GM12878 (cell line): ENCODE data around the gene GRN. TPM values are rescaled to one million over a fixed set of nuclear protein-coding genes. Genes with fewer than 3 reads are reported as not detected.

ENCODE experiments used
- ATAC-seq: fragments of 200-7000 bp; cut with Tn5 transposase; 3 replicates; pipeline ENCODE4 v1.9.1; 2020; ENCODE audit warnings: mild to moderate bottlenecking, moderate library complexity
- BruUV-seq: library from RNA; stranded (reverse); fragments of 400-500 nt; replicated peaks from 2 replicates; lab custom pipeline; 2021; lab: Mats Ljungman, UMichigan
- CTCF ChIA-PET: fragments of 300-600 bp; sonication (Branson Sonifier 250); formaldehyde crosslinking; extraction: SDS; loops from one replicate; lab custom pipeline; 2021; ENCODE audit warnings: inconsistent platforms; lab: Yijun Ruan, JAX
- POLR2A ChIA-PET: fragments of 350-600 bp; formaldehyde crosslinking; extraction: SDS; loops from one replicate; lab custom pipeline; 2021; ENCODE audit warnings: inconsistent platforms; lab: Charles Lee
- RAD21 ChIA-PET: fragments of 300-600 bp; sonication (Branson Sonifier 250); formaldehyde crosslinking; loops from one replicate; lab custom pipeline; 2023; ENCODE audit warnings: antibody characterized with exemption; ENCODE audit not compliant: unreplicated experiment; lab: Charles Lee
- SMC1A ChIA-PET: fragments of 300-600 bp; sonication (Branson Sonifier 250); formaldehyde crosslinking; loops from one replicate; lab custom pipeline; 2023; ENCODE audit not compliant: unreplicated experiment, uncharacterized antibody; lab: Charles Lee
- DNase-seq: peaks from one replicate; pipeline ENCODE4 v3.0.0-alpha.2; 2011; ENCODE audit warnings: low read depth, low spot score
- FAIRE-seq: peaks from 3 replicates; lab custom pipeline; 2011; peaks lifted over from hg19 to GRCh38; lab: Jason Lieb, UNC
- H2AFZ ChIP-seq: 2 replicates; pipeline ENCODE4 v1.6.0; 2011; ENCODE audit warnings: low read depth, low read length, control low read depth; ENCODE audit not compliant: control insufficient read depth
- H3K27ac ChIP-seq: 2 replicates; pipeline ENCODE4 v1.5.1; 2011; ENCODE audit warnings: control low read depth; ENCODE audit not compliant: control insufficient read depth, insufficient read depth
- H3K27me3 ChIP-seq, 2 experiments: replicated peaks in 1 of 2; 2 replicates each; pipeline versions ENCODE4 v1.6.0 to v1.6.1; 2011; ENCODE audit warnings: low read length in 1 of 2; ENCODE audit not compliant: control insufficient read depth in 2 of 2, insufficient read depth in 2 of 2
- H3K36me3 ChIP-seq, 2 experiments: 2 replicates each; pipeline ENCODE4 v1.5.1; 2011; ENCODE audit warnings: low read length in 1 of 2; ENCODE audit not compliant: control insufficient read depth in 2 of 2, insufficient read depth in 2 of 2
- H3K4me1 ChIP-seq: 2 replicates; pipeline ENCODE4 v1.6.1; 2011; ENCODE audit warnings: mild to moderate bottlenecking, low read length, moderate library complexity, mixed read lengths; ENCODE audit not compliant: control insufficient read depth, insufficient read depth
- H3K4me2 ChIP-seq: 2 replicates; pipeline ENCODE4 v1.6.0; 2011; ENCODE audit warnings: control low read depth; ENCODE audit not compliant: control insufficient read depth, insufficient read depth
- H3K4me3 ChIP-seq: fragments of 200-600 bp; sonication (generic); 2 replicates; pipeline ENCODE4 v1.5.1; 2016
- H3K79me2 ChIP-seq: 2 replicates; pipeline ENCODE4 v1.6.0; 2011; ENCODE audit warnings: low read length; ENCODE audit not compliant: control insufficient read depth, insufficient read depth
- H3K9ac ChIP-seq: 2 replicates; pipeline ENCODE4 v1.8.0; 2011; ENCODE audit warnings: low read length, control low read depth, mixed read lengths; ENCODE audit not compliant: control insufficient read depth, insufficient read depth
- H3K9me3 ChIP-seq: replicated peaks from 3 replicates; pipeline ENCODE4 v1.5.1; 2011; ENCODE audit warnings: mild to moderate bottlenecking, low read length; ENCODE audit not compliant: control insufficient read depth, insufficient read depth
- H4K20me1 ChIP-seq: 2 replicates; pipeline ENCODE4 v1.6.0; 2011; ENCODE audit not compliant: control insufficient read depth, insufficient read depth
- ASH2L ChIP-seq: fragments of 300-600, 200-600 bp; sonication (generic); IDR thresholded peaks from 2 replicates; pipeline ENCODE4 v1.6.1; 2017; ENCODE audit warnings: low read depth, mild to moderate bottlenecking, borderline replicate concordance
- EED ChIP-seq: sonication (generic); IDR thresholded peaks from 2 replicates; pipeline ENCODE4 v1.6.1; 2016; ENCODE audit warnings: antibody characterized with exemption, low read depth
- EZH2 ChIP-seq: IDR thresholded peaks from 2 replicates; pipeline ENCODE4 v1.6.1; 2012; ENCODE audit warnings: low read depth, mild to moderate bottlenecking, control low read depth, inconsistent platforms, low read length, borderline replicate concordance; ENCODE audit not compliant: control insufficient read depth
- GATAD2B ChIP-seq: fragments of 450-650 bp; conservative IDR thresholded peaks from 2 replicates; pipeline ENCODE4 v1.6.1; 2017; ENCODE audit warnings: low read depth, mild to moderate bottlenecking, moderate library complexity
- KAT2A ChIP-seq: conservative IDR thresholded peaks from 2 replicates; pipeline ENCODE4 v1.6.1; 2011; ENCODE audit warnings: low read depth, low read length; ENCODE audit not compliant: control insufficient read depth
- LARP7 ChIP-seq: fragments of 450-650 bp; IDR thresholded peaks from 2 replicates; pipeline ENCODE4 v1.6.1; 2017; ENCODE audit warnings: mild to moderate bottlenecking
- RUNX3 ChIP-seq: IDR thresholded peaks from 2 replicates; pipeline ENCODE4 v1.6.1; 2012; ENCODE audit warnings: low read length, inconsistent platforms
- WGBS: methylation state at CpG from one replicate; pipeline ENCODE4 v1.1.6; 2016; ENCODE audit warnings: low lambda C conversion rate; ENCODE audit not compliant: insufficient replicate concordance, insufficient coverage; ENCODE audit errors: missing lambda C conversion rate; 5-methylcytosine and 5-hydroxymethylcytosine counted together
- in situ Hi-C: fragments of 300-500 bp; cut with MboI; formaldehyde crosslinking; loops from 9 replicates; pipeline ENCODE4 v1.14.3; 2018; ENCODE audit warnings: mixed read lengths
- intact Hi-C: fragments of 100-400 bp; cut with micrococcal nuclease; formaldehyde crosslinking; loops from one replicate; pipeline ENCODE4 v1.14.2; 2022; ENCODE audit not compliant: unreplicated experiment
- polyA plus RNA-seq, 11 experiments: library from polyadenylated mRNA; depleted of rRNA in 4 of 11; unstranded in 6 of 11; stranded (reverse) in 5 of 11; fragments of >200 nt; fragmentation: Nextera tagmentation in 4 of 11; fragmentation: Illumina TruSeq in 1 of 11; extraction: Ambion mirVana in 4 of 11; extraction: Trizol in 1 of 11; gene quantifications; 1 replicate in 1 of 11; 2 replicates in 10 of 11; pipeline versions ENCODE4 v1.2.1 to v1.2.3, GENCODE V29; 2011 to 2016; ENCODE audit warnings: inconsistent platforms in 2 of 11, missing spikeins in 2 of 11, low read depth in 1 of 11
- total RNA-seq, 4 experiments: library from RNA; depleted of rRNA in 3 of 4; stranded (reverse); fragments of >200 nt in 3 of 4; fragmentation: Illumina TruSeq in 1 of 4; extraction: Trizol in 1 of 4; gene quantifications; 2 replicates each; pipeline versions ENCODE4 v1.2.1 to v1.2.3, GENCODE V29; 2013 to 2021
- TF ChIP-seq, protein P1 (sequence below): fragments of 450-650 bp; formaldehyde crosslinking; IDR thresholded peaks from 2 replicates; pipeline ENCODE4 v1.4.0; 2022; ENCODE audit warnings: mild to moderate bottlenecking, moderate library complexity
- TF ChIP-seq, protein P2 (sequence below): fragments of 450-650 bp; IDR thresholded peaks from 2 replicates; pipeline ENCODE4 v1.6.1; 2017; ENCODE audit warnings: mild to moderate bottlenecking, moderate library complexity
- TF ChIP-seq, protein P3 (sequence below), 3 experiments: IDR thresholded peaks in 2 of 3; conservative IDR thresholded peaks in 1 of 3; 2 replicates each; pipeline ENCODE4 v1.5.1; 2011; ENCODE audit warnings: low read depth in 3 of 3, low read length in 3 of 3, mild to moderate bottlenecking in 3 of 3, control low read depth in 2 of 3, moderate library complexity in 2 of 3, inconsistent platforms in 1 of 3, mixed read lengths in 1 of 3; ENCODE audit not compliant: control insufficient read depth in 2 of 3, insufficient read depth in 1 of 3; ENCODE audit errors: extremely low read depth in 1 of 3

Gene GRN
- total and polyA plus RNA-seq, 10 of the 15 experiments (the other 5 are each of a cell fraction or from before 2014, with no cell fraction given) = 22.3 to 389 (median 139) TPM

DNA sequence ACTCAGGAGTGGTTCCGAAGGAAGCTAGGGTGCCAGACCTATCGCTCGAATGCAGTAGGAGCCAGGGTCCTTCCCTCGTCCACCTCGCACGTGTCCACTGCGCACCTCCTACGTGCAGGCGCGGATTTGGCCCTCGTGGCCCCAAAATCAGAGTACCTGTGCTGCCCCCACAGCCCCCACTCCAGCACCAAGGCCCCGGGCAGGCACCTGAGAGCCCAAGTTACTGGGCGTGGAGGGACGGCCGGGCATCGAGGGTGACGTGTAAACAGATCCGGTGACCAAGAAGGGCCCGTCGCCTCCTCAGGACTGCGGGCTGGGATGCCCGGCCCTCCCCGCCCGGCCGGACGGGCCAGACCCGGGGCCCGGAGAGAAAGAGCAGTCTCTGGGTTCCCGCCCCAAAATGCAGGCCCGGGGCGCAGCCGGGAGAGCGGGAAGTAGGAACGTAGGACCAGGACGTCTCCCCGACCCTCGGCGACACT, 21.0 kb upstream of the GRN start (continued):
- TF ChIP-seq, protein P1, sequence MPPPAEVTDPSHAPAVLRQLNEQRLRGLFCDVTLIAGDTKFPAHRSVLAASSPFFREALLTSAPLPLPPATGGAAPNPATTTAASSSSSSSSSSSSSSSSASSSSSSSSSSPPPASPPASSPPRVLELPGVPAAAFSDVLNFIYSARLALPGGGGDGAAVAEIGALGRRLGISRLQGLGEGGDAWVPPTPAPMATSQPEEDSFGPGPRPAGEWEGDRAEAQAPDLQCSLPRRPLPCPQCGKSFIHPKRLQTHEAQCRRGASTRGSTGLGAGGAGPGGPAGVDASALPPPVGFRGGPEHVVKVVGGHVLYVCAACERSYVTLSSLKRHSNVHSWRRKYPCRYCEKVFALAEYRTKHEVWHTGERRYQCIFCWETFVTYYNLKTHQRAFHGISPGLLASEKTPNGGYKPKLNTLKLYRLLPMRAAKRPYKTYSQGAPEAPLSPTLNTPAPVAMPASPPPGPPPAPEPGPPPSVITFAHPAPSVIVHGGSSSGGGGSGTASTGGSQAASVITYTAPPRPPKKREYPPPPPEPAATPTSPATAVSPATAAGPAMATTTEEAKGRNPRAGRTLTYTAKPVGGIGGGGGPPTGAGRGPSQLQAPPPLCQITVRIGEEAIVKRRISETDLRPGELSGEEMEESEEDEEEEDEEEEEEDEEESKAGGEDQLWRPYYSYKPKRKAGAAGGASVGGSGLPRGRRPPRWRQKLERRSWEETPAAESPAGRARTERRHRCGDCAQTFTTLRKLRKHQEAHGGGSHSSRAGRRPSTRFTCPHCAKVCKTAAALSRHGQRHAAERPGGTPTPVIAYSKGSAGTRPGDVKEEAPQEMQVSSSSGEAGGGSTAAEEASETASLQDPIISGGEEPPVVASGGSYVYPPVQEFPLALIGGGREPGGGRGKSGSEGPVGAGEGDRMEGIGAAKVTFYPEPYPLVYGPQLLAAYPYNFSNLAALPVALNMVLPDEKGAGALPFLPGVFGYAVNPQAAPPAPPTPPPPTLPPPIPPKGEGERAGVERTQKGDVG (CRISPR knock-in tag) = no peak
- TF ChIP-seq LARP7 = no peak
- TF ChIP-seq, all 136 proteins: peak for 0

DNA sequence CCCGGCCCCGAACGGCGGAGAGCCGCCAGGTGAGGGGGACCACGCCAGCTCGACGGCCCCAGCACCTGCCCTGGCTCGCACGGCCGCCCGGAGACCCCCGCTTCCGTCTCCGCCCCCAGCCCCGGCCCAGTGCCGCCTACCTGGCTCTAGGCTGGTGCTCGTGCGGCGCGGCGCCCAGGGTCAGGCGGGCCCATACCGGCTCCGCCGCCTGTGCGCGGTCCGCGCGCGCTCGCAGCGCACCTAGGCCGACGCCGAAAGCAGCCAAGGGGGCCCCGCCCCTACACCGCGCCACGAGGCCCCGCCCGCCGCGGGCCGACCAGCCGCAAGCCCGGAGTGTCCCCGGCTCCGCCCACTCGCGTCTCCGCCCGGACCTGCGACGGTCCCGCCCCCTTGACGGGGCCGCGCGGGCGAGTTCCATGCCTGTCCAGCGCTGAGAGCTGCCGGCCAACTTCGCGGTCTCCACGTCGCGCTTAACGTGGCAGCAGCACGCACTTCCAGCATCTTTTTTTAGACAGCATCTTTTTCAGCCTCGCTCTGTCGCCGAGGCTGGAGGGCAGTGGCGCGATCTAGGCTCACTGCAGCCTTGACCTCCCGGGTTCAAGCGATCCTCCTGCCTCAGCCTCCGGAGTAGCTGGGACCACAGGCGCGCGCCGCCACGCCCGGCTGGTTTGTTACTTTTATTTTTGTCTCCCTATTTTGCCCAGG, 20.4 kb upstream of the GRN start, which contains the start of gene SLC25A39:
Gene SLC25A39 (minus strand): TSS at position 253 of the 705 bp plus-strand sequence. CDS start 1,261 bp downstream, outside the sequence.
- no peaks in the 10 kb centered on the region for H4K20me1 ChIP-seq
- BruUV-seq = no TSS peak
- H3K4me1 ChIP-seq = peaks cover 8% of the 10 kb centered on the region
- DNase-seq = no peak
- H3K36me3 ChIP-seq = peaks cover 8 to 17% of the 10 kb centered on the region in 2 experiments; a peak in 3 of 4 replicates
- ChIA-PET POLR2A (interaction anchor here (0.9 to 2.6 kb wide), 6 partner anchors 13 to 115 kb away, joined by 3 to 10 read pairs (median 6); no protein-coding TSS in a partner anchor), SMC1A (interaction anchor here (1.0 to 2.1 kb wide), 3 partner anchors 21 to 121 kb away, joined by 3 to 8 read pairs (median 7); no protein-coding TSS in a partner anchor), RAD21 (interaction anchor here (0.9 to 3.6 kb wide), 9 partner anchors 21 to 201 kb away, joined by 3 to 40 read pairs (median 4); partner anchors contain the start of genes GRN and HDAC5), CTCF (interaction anchor here (1.0 to 3.8 kb wide), 5 partner anchors 21 to 114 kb away, joined by 3 to 46 read pairs (median 7); partner anchors contain the start of gene GRN)
- under 1% methylated on average over 77 of the region's 85 CpGs for WGBS
- peak within 1 kb of the TSS; percentile 97 for H3K4me3 ChIP-seq
- peak within 1 kb of the TSS; percentile 91 for H3K4me2 ChIP-seq
- H2AFZ ChIP-seq = peak within 1 kb of the TSS; percentile 71
- peak within 1 kb of the TSS; percentile 90 for H3K9ac ChIP-seq
- intact Hi-C loops (loop anchor here (5.0 kb wide), 1 partner anchor 182 kb away; the partner anchor contains the start of gene HROB), in situ Hi-C loops (loop anchor here (5.0 kb wide), 2 partner anchors 122 to 182 kb away; partner anchors contain the start of gene HROB)
- H3K9me3 ChIP-seq = no peaks in the 10 kb centered on the region
- peak; percentile 80 for ATAC-seq
- peak; percentile 52 for FAIRE-seq
- peak within 1 kb of the TSS; percentile 96 for H3K27ac ChIP-seq
- no peaks in the 10 kb centered on the region for H3K27me3 ChIP-seq
- H3K79me2 ChIP-seq = peaks cover 26% of the 10 kb centered on the region
- TF ChIP-seq RUNX3 (peak; percentile 39), ASH2L (no peak; the same call in 1 of the 2 replicates), GATAD2B (peak; percentile 67; the same call in 1 of the 2 replicates), KAT2A (no peak), EED (peak; percentile 36; the same call in 1 of the 2 replicates), EZH2 (no peak)
- TF ChIP-seq, protein P2, sequence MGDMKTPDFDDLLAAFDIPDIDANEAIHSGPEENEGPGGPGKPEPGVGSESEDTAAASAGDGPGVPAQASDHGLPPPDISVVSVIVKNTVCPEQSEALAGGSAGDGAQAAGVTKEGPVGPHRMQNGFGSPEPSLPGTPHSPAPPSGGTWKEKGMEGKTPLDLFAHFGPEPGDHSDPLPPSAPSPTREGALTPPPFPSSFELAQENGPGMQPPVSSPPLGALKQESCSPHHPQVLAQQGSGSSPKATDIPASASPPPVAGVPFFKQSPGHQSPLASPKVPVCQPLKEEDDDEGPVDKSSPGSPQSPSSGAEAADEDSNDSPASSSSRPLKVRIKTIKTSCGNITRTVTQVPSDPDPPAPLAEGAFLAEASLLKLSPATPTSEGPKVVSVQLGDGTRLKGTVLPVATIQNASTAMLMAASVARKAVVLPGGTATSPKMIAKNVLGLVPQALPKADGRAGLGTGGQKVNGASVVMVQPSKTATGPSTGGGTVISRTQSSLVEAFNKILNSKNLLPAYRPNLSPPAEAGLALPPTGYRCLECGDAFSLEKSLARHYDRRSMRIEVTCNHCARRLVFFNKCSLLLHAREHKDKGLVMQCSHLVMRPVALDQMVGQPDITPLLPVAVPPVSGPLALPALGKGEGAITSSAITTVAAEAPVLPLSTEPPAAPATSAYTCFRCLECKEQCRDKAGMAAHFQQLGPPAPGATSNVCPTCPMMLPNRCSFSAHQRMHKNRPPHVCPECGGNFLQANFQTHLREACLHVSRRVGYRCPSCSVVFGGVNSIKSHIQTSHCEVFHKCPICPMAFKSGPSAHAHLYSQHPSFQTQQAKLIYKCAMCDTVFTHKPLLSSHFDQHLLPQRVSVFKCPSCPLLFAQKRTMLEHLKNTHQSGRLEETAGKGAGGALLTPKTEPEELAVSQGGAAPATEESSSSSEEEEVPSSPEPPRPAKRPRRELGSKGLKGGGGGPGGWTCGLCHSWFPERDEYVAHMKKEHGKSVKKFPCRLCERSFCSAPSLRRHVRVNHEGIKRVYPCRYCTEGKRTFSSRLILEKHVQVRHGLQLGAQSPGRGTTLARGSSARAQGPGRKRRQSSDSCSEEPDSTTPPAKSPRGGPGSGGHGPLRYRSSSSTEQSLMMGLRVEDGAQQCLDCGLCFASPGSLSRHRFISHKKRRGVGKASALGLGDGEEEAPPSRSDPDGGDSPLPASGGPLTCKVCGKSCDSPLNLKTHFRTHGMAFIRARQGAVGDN = peak; percentile 89
- TF ChIP-seq, protein P3, sequence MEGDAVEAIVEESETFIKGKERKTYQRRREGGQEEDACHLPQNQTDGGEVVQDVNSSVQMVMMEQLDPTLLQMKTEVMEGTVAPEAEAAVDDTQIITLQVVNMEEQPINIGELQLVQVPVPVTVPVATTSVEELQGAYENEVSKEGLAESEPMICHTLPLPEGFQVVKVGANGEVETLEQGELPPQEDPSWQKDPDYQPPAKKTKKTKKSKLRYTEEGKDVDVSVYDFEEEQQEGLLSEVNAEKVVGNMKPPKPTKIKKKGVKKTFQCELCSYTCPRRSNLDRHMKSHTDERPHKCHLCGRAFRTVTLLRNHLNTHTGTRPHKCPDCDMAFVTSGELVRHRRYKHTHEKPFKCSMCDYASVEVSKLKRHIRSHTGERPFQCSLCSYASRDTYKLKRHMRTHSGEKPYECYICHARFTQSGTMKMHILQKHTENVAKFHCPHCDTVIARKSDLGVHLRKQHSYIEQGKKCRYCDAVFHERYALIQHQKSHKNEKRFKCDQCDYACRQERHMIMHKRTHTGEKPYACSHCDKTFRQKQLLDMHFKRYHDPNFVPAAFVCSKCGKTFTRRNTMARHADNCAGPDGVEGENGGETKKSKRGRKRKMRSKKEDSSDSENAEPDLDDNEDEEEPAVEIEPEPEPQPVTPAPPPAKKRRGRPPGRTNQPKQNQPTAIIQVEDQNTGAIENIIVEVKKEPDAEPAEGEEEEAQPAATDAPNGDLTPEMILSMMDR (IDR thresholded peaks at IDR 0.05 in 2 of 3, conservative IDR thresholded peaks at IDR 0.05 in 1 of 3; ENCODE audit: control insufficient read depth in 2 of 3, extremely low read depth in 1 of 3, insufficient read depth in 1 of 3, low read depth in 3 of 3, low read length in 3 of 3) = no peak
